Stimulated activated CD4-positive, alpha-beta T cell treated with anti-CD3 and anti-CD28 coated beads, Interleukin-4, amount 100 ng/mL, for 24 hours (primary cell): Measurements from ENCODE around the gene MBNL2.

Experiments used
- DNase-seq: peaks from one replicate; pipeline ENCODE4 v3.0.0-alpha.2; 2020

Gene MBNL2

GRCh38 chr13:97275776-97276501 is 53.8 kb downstream of the MBNL2 start:
- DNase-seq: no peak

GRCh38 chr13:97276862-97277269 is 54.7 kb downstream of the MBNL2 start:
- DNase-seq: no peak

- DNase-seq: no peak
These were observed 56.6 kb downstream of the MBNL2 start for GRCh38 chr13:97278435-97279411.

- DNase-seq: no peak
These were observed 57.8 kb downstream of the MBNL2 start for GRCh38 chr13:97279913-97280312.

- DNase-seq: no peak
These were observed 58.3 kb downstream of the MBNL2 start for GRCh38 chr13:97280478-97280877.

- no peak for DNase-seq
These were observed 58.9 kb downstream of the MBNL2 start for GRCh38 chr13:97281028-97281427.

- DNase-seq: no peak
These were observed 60.6 kb downstream of the MBNL2 start for GRCh38 chr13:97282705-97283104.

GRCh38 chr13:97283888-97284287 is 61.8 kb downstream of the MBNL2 start:
- DNase-seq: no peak

GRCh38 chr13:97284558-97284957 is 62.4 kb downstream of the MBNL2 start:
- no peak for DNase-seq

GRCh38 chr13:97285221-97285955 is 63.3 kb downstream of the MBNL2 start:
- no peak for DNase-seq

- DNase-seq: no peak
These were observed 64.3 kb downstream of the MBNL2 start for GRCh38 chr13:97286317-97287046.

GRCh38 chr13:97287047-97287383 is 64.9 kb downstream of the MBNL2 start:
- DNase-seq: no peak

GRCh38 chr13:97288486-97288900 is 66.4 kb downstream of the MBNL2 start:
- no peak for DNase-seq

- no peak for DNase-seq
These were observed 67.6 kb downstream of the MBNL2 start for GRCh38 chr13:97289514-97290298.

GRCh38 chr13:97295283-97296182 is 73.4 kb downstream of the MBNL2 start:
- DNase-seq: no peak

GRCh38 chr13:97296740-97297139 is 74.6 kb downstream of the MBNL2 start:
- DNase-seq: no peak

GRCh38 chr13:97298816-97299215 is 76.7 kb downstream of the MBNL2 start:
- DNase-seq: no peak

- no peak for DNase-seq
These were observed 78.7 kb downstream of the MBNL2 start for GRCh38 chr13:97300871-97301270.

- DNase-seq: no peak
These were observed 79.4 kb downstream of the MBNL2 start for GRCh38 chr13:97301382-97302095.

GRCh38 chr13:97302611-97303010 is 80.5 kb downstream of the MBNL2 start:
- no peak for DNase-seq
